ENCODE data around the gene GAS2L3.

GAS2L3 gene

DNA sequence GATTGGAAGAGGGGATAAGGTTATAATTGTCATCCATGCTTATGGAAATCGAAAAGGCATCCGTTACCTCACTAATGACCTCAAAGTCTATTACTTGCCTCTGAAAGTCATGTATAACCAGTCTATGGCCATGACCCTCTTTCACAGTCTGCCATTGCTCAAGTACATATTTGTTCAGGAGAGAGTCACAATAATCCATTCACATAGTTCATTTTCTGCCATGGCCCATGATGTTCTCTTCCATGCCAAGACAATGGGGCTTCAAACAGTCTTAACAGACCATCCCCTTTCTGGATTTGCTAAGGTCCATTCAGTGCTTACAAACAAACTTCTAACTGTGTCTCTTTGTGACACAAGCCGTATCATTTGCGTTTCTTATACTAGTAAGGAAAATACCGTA is 5.4 kb downstream of the GAS2L3 start:
- no peak overlapping the region for H2AFZ ChIP-seq (ENCODE audit: low read depth, low read length, severe bottlenecking)
- H3K9me2 ChIP-seq (replicated peaks; ENCODE audit: insufficient read depth, low read length): no peaks in the 10 kb centered on the region
- no peaks in the 10 kb centered on the region for H3K27me3 ChIP-seq (ENCODE audit: low read length)
- H3K36me3 ChIP-seq (ENCODE audit: low read length): no peaks in the 10 kb centered on the region
- no peak overlapping the region for H3K9ac ChIP-seq (ENCODE audit: low read length)
- TF ChIP-seq, protein P1, sequence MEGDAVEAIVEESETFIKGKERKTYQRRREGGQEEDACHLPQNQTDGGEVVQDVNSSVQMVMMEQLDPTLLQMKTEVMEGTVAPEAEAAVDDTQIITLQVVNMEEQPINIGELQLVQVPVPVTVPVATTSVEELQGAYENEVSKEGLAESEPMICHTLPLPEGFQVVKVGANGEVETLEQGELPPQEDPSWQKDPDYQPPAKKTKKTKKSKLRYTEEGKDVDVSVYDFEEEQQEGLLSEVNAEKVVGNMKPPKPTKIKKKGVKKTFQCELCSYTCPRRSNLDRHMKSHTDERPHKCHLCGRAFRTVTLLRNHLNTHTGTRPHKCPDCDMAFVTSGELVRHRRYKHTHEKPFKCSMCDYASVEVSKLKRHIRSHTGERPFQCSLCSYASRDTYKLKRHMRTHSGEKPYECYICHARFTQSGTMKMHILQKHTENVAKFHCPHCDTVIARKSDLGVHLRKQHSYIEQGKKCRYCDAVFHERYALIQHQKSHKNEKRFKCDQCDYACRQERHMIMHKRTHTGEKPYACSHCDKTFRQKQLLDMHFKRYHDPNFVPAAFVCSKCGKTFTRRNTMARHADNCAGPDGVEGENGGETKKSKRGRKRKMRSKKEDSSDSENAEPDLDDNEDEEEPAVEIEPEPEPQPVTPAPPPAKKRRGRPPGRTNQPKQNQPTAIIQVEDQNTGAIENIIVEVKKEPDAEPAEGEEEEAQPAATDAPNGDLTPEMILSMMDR (IDR thresholded peaks at IDR 0.05; ENCODE audit: insufficient read depth, low read length, poor library complexity, severe bottlenecking): no peak
- no peak for TF ChIP-seq EZH2phosphoT487 (conservative IDR thresholded peaks at IDR 0.05; ENCODE audit: low read length)
- H3F3A ChIP-seq (ENCODE audit: insufficient read depth): no peaks in the 10 kb centered on the region
- no peaks in the 10 kb centered on the region for H4K20me1 ChIP-seq (ENCODE audit: low read depth, low read length)
- H3K79me2 ChIP-seq (ENCODE audit: insufficient read depth, low read length): no peaks in the 10 kb centered on the region
- no peaks in the 10 kb centered on the region for H3K9me3 ChIP-seq (ENCODE audit: insufficient read depth, low read length)
- no peak overlapping the region for H3K27ac ChIP-seq (ENCODE audit: low read depth, low read length)
- H3K4me3 ChIP-seq (ENCODE audit: insufficient read depth, low read length, poor library complexity, severe bottlenecking): no peak overlapping the region
- no peak overlapping the region for H3K4me2 ChIP-seq (ENCODE audit: low read depth, low read length, poor library complexity, severe bottlenecking)

DNA sequence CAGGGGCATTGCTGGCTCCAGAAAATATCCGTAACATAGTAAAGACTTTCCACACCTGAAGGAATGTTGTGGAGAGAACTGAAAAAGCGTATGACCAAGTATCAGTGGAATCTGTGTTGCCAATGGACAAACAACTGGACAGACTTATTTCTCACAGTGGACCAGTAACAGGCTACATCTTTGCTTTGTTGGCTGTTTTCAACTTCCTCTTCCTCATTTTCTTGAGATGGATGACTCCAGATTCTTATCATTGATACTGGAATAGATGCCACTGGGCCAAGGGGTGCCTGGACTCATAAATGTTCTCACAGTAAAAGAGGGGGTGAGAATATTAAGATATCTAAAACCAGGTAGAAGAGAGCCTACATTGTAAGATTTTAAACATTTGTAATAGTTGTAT is 6.4 kb downstream of the GAS2L3 start:
- Histone ChIP-seq H3K4me3 (ENCODE audit: insufficient read depth, low read length, poor library complexity, severe bottlenecking) (no peak overlapping the region), H3K27ac (ENCODE audit: low read depth, low read length) (no peak overlapping the region), H3K36me3 (ENCODE audit: low read length) (no peaks in the 10 kb centered on the region), H3K27me3 (ENCODE audit: low read length) (no peaks in the 10 kb centered on the region), H3K79me2 (ENCODE audit: insufficient read depth, low read length) (no peaks in the 10 kb centered on the region), H3K4me2 (ENCODE audit: low read depth, low read length, poor library complexity, severe bottlenecking) (no peak overlapping the region), H3K9me2 (replicated peaks; ENCODE audit: insufficient read depth, low read length) (no peaks in the 10 kb centered on the region), H4K20me1 (ENCODE audit: low read depth, low read length) (no peaks in the 10 kb centered on the region), H3F3A (ENCODE audit: insufficient read depth) (no peaks in the 10 kb centered on the region), H3K9me3 (ENCODE audit: insufficient read depth, low read length) (no peaks in the 10 kb centered on the region), H2AFZ (ENCODE audit: low read depth, low read length, severe bottlenecking) (no peak overlapping the region), H3K9ac (ENCODE audit: low read length) (no peak overlapping the region)
- TF ChIP-seq EZH2phosphoT487 (conservative IDR thresholded peaks at IDR 0.05; ENCODE audit: low read length): no peak
- TF ChIP-seq, protein P1 (IDR thresholded peaks at IDR 0.05; ENCODE audit: insufficient read depth, low read length, poor library complexity, severe bottlenecking): no peak

DNA sequence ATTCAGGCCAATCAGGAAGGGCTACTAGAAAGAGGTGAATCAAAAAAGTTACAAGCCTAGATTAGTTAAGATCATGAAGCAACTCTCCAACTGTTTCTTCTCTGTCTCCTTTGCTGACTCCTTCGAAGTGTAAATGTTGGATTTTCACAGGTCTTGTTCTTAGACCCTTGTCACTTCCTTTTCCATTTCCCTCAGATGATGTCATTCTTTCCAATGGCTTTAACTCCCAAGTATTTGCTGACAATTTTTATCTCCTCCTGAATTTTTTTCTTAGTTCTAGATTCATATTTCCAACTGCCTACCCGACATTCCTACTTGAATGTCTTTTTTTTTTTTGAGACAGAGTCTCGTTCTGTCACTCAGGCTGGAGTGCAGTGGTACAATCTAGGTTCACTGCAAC is 10.8 kb downstream of the GAS2L3 start:
- Histone ChIP-seq H2AFZ (ENCODE audit: low read depth, low read length, severe bottlenecking) (no peak overlapping the region), H3K27ac (ENCODE audit: low read depth, low read length) (no peak overlapping the region), H4K20me1 (ENCODE audit: low read depth, low read length) (no peaks in the 10 kb centered on the region), H3K9ac (ENCODE audit: low read length) (no peak overlapping the region), H3K4me2 (ENCODE audit: low read depth, low read length, poor library complexity, severe bottlenecking) (no peak overlapping the region), H3K4me3 (ENCODE audit: insufficient read depth, low read length, poor library complexity, severe bottlenecking) (no peak overlapping the region), H3K27me3 (ENCODE audit: low read length) (no peaks in the 10 kb centered on the region), H3K9me3 (ENCODE audit: insufficient read depth, low read length) (no peaks in the 10 kb centered on the region), H3K9me2 (replicated peaks; ENCODE audit: insufficient read depth, low read length) (no peaks in the 10 kb centered on the region), H3K79me2 (ENCODE audit: insufficient read depth, low read length) (no peaks in the 10 kb centered on the region), H3K36me3 (ENCODE audit: low read length) (no peaks in the 10 kb centered on the region), H3F3A (ENCODE audit: insufficient read depth) (no peaks in the 10 kb centered on the region)
- TF ChIP-seq, protein P1 (IDR thresholded peaks at IDR 0.05; ENCODE audit: insufficient read depth, low read length, poor library complexity, severe bottlenecking): no peak
- TF ChIP-seq EZH2phosphoT487 (conservative IDR thresholded peaks at IDR 0.05; ENCODE audit: low read length): no peak
